ENCODE measurements around the gene VAT1L. TPM values are rescaled to one million over a fixed set of nuclear protein-coding genes. Genes with fewer than 3 reads are reported as not detected.

VAT1L gene
- total and polyA plus RNA-seq, 10 of the 15 experiments (the other 5 are each of a cell fraction or from before 2014, with no cell fraction given), result 0.06 to 0.18 (median 0.10) TPM; not detected in 5

DNA sequence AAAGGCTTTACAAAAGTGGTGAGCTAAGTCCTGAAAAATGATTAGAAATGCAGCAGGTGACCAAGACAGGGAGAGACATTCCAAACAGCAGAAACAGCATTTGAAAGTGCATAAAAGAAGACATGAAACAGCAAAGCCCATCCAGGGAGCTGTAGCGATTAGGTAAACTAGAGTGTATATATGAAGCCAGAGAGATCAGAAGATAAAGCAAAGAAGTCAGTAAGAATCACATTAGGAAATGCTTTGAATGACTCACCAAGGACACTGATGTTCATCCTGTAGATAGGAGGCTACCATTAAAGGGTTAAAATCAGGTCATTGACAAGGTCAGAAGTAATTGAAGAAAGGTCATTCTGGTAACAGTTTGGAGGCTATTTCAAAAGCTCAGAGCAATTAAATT, 27.6 kb upstream of the VAT1L start:
- no peak overlapping the region for H3K9ac ChIP-seq (ENCODE audit: control insufficient read depth, insufficient read depth, low read length)
- POLR2A ChIA-PET, result no interaction called here
- CTCF ChIA-PET, result interaction anchor here (0.6 kb wide), 2 partner anchors 58 to 86 kb away, joined by 3 read pairs; no protein-coding TSS in a partner anchor
- no peaks in the 10 kb centered on the region for H3K9me3 ChIP-seq (replicated peaks; ENCODE audit: control insufficient read depth, insufficient read depth, low read length)
- 31% methylated on average over 1 of the region's 1 CpG for WGBS (ENCODE audit: insufficient coverage, insufficient replicate concordance, low lambda C conversion rate, missing lambda C conversion rate)
- BruUV-seq (replicated peaks), result no TSS peak
- H2AFZ ChIP-seq (ENCODE audit: control insufficient read depth, low read depth, low read length), result no peak overlapping the region
- no peak for DNase-seq (ENCODE audit: low read depth, low spot score)
- H3K4me1 ChIP-seq (ENCODE audit: control insufficient read depth, insufficient read depth, low read length), result no peaks in the 10 kb centered on the region
- H3K27me3 ChIP-seq (replicated peaks in 1 of 2; ENCODE audit: control insufficient read depth in 2 of 2, insufficient read depth in 2 of 2, low read length in 1 of 2), result no peaks in the 10 kb centered on the region
- intact Hi-C loops (cut with micrococcal nuclease; ENCODE audit: unreplicated experiment), result no loop called here
- SMC1A ChIA-PET (ENCODE audit: uncharacterized antibody, unreplicated experiment), result no interaction called here
- RAD21 ChIA-PET (ENCODE audit: unreplicated experiment), result no interaction called here
- no peaks in the 10 kb centered on the region for H3K79me2 ChIP-seq (ENCODE audit: control insufficient read depth, insufficient read depth, low read length)
- no peak for FAIRE-seq
- ATAC-seq, result no peak
- no peaks in the 10 kb centered on the region for H3K36me3 ChIP-seq (ENCODE audit: control insufficient read depth in 2 of 2, insufficient read depth in 2 of 2, low read length in 1 of 2)
- H3K4me3 ChIP-seq, result no peak overlapping the region
- H4K20me1 ChIP-seq (ENCODE audit: control insufficient read depth, insufficient read depth), result no peaks in the 10 kb centered on the region
- TF ChIP-seq HCFC1 (IDR thresholded peaks at IDR 0.05; ENCODE audit: low read length) (no peak), HDAC2 (IDR thresholded peaks at IDR 0.05) (no peak), EZH2 (IDR thresholded peaks at IDR 0.05; ENCODE audit: borderline replicate concordance, control insufficient read depth, low read depth, low read length) (no peak), MXI1 (IDR thresholded peaks at IDR 0.05; ENCODE audit: low read depth, low read length) (no peak), ESRRA (IDR thresholded peaks at IDR 0.05; ENCODE audit: low read length) (no peak), KLF5 (IDR thresholded peaks at IDR 0.05; ENCODE audit: partially characterized antibody) (no peak), STAT3 (IDR thresholded peaks at IDR 0.05; ENCODE audit: low read depth, low read length) (no peak), CHD4 (IDR thresholded peaks at IDR 0.05) (no peak), ATF7 (IDR thresholded peaks at IDR 0.05; ENCODE audit: low read depth) (no peak), FOXK2 (IDR thresholded peaks at IDR 0.05) (no peak), NR2C1 (IDR thresholded peaks at IDR 0.05) (no peak), STAT1 (conservative IDR thresholded peaks at IDR 0.05) (no peak), JUNB (IDR thresholded peaks at IDR 0.05) (no peak), SMARCA5 (IDR thresholded peaks at IDR 0.05) (no peak), IKZF1 (conservative IDR thresholded peaks at IDR 0.05) (no peak), RFX5 (IDR thresholded peaks at IDR 0.05; ENCODE audit: low read depth, low read length) (no peak), POLR2AphosphoS5 (IDR thresholded peaks at IDR 0.05; ENCODE audit: low read length) (no peak)
- TF ChIP-seq, protein P1, sequence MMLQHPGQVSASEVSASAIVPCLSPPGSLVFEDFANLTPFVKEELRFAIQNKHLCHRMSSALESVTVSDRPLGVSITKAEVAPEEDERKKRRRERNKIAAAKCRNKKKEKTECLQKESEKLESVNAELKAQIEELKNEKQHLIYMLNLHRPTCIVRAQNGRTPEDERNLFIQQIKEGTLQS (IDR thresholded peaks at IDR 0.05; ENCODE audit: borderline replicate concordance, extremely low read depth, low read depth, low read length), result no peak
- no peak overlapping the region for H3K27ac ChIP-seq (ENCODE audit: control insufficient read depth, insufficient read depth)
- in situ Hi-C loops (cut with MboI), result no loop called here
- no peak overlapping the region for H3K4me2 ChIP-seq (ENCODE audit: control insufficient read depth, insufficient read depth)
